IMR-90 (cell line): ENCODE results near the gene NOC2L. TPM values are rescaled to one million over a fixed set of nuclear protein-coding genes. Genes with fewer than 3 reads are reported as not detected.

ENCODE experiments used
- ATAC-seq: fragments of 200-7000 bp; cut with Tn5 transposase; 2 replicates; pipeline ENCODE4 v1.9.1; 2020; ENCODE audit warnings: low read depth, mild to moderate bottlenecking, moderate library complexity
- BruUV-seq: library from RNA; stranded (reverse); fragments of 400-500 nt; replicated peaks from 2 replicates; lab custom pipeline; 2021; lab: Mats Ljungman, UMichigan
- CTCF ChIA-PET: fragments of 300-600 bp; formaldehyde crosslinking; extraction: SDS; loops from one replicate; lab custom pipeline; 2021; ENCODE audit warnings: antibody characterized with exemption; lab: Yijun Ruan, JAX
- POLR2A ChIA-PET: fragments of 300-600 bp; sonication (Branson Sonifier 250); formaldehyde crosslinking; loops from one replicate; lab custom pipeline; 2022; ENCODE audit warnings: antibody characterized with exemption; ENCODE audit not compliant: unreplicated experiment; lab: Charles Lee
- DNase-seq: peaks from one replicate; pipeline ENCODE4 v3.0.0; 2013
- H2AFZ ChIP-seq: replicated peaks from 2 replicates; pipeline ENCODE3; 2013; ENCODE audit warnings: low read length, mild to moderate bottlenecking; ENCODE audit not compliant: poor library complexity
- H2AK5ac ChIP-seq: 2 replicates; pipeline ENCODE4 v1.6.1; 2013; ENCODE audit warnings: low read depth, low read length, inconsistent platforms
- H2AK9ac ChIP-seq: replicated peaks from 2 replicates; pipeline ENCODE3; 2013; ENCODE audit warnings: mild to moderate bottlenecking, low read depth, low read length, moderate library complexity; ENCODE audit not compliant: poor library complexity
- H2BK120ac ChIP-seq: 2 replicates; pipeline ENCODE4 v1.6.1; 2013; ENCODE audit warnings: low read depth, low read length, inconsistent platforms
- H2BK15ac ChIP-seq: 3 replicates; pipeline ENCODE4 v1.6.1; 2013; ENCODE audit warnings: low read depth, low read length, inconsistent platforms
- H2BK20ac ChIP-seq: 2 replicates; pipeline ENCODE4 v1.6.1; 2013; ENCODE audit warnings: low read depth, mild to moderate bottlenecking, inconsistent platforms, low read length, moderate library complexity
- H2BK5ac ChIP-seq: 2 replicates; pipeline ENCODE4 v1.6.1; 2013; ENCODE audit warnings: mild to moderate bottlenecking, low read depth, low read length, inconsistent platforms; ENCODE audit not compliant: poor library complexity, severe bottlenecking
- H3K14ac ChIP-seq: replicated peaks from 2 replicates; pipeline ENCODE4 v1.6.1; 2013; ENCODE audit warnings: low read depth, low read length, inconsistent platforms
- H3K18ac ChIP-seq: 2 replicates; pipeline ENCODE4 v1.6.1; 2013; ENCODE audit warnings: low read depth, low read length, control low read depth
- H3K23ac ChIP-seq: 2 replicates; pipeline ENCODE4 v1.6.1; 2013; ENCODE audit warnings: low read depth, low read length, inconsistent platforms
- H3K27ac ChIP-seq: 2 replicates; pipeline ENCODE4 v1.5.1; 2013; ENCODE audit warnings: mild to moderate bottlenecking, control low read depth, low read length; ENCODE audit not compliant: insufficient read depth
- H3K27me3 ChIP-seq: 2 replicates; pipeline ENCODE4 v1.6.1; 2013; ENCODE audit warnings: low read length; ENCODE audit not compliant: control insufficient read depth, insufficient read depth
- H3K36me3 ChIP-seq: 2 replicates; pipeline ENCODE4 v1.6.1; 2013; ENCODE audit warnings: low read length, mixed read lengths; ENCODE audit not compliant: control insufficient read depth, insufficient read depth
- H3K4ac ChIP-seq: 2 replicates; pipeline ENCODE4 v1.6.1; 2013; ENCODE audit warnings: low read depth, low read length, inconsistent platforms
- H3K4me1 ChIP-seq: 2 replicates; pipeline ENCODE4 v1.6.1; 2013; ENCODE audit warnings: low read length, mixed read lengths; ENCODE audit not compliant: control insufficient read depth, insufficient read depth
- H3K4me2 ChIP-seq: 2 replicates; pipeline ENCODE4 v1.6.1; 2013; ENCODE audit warnings: low read depth, mild to moderate bottlenecking, control low read depth, low read length, moderate library complexity
- H3K4me3 ChIP-seq: 2 replicates; pipeline ENCODE4 v1.5.1; 2013; ENCODE audit warnings: low read depth, mild to moderate bottlenecking, control low read depth, low read length, moderate library complexity; ENCODE audit not compliant: insufficient read depth
- H3K56ac ChIP-seq: 2 replicates; pipeline ENCODE4 v1.6.1; 2013; ENCODE audit warnings: low read length, inconsistent platforms; ENCODE audit not compliant: insufficient read depth; ENCODE audit errors: extremely low read depth
- H3K79me1 ChIP-seq, 2 experiments: 2 replicates each; pipeline ENCODE4 v1.6.1; 2013; ENCODE audit warnings: low read length in 2 of 2, inconsistent platforms in 1 of 2, low read depth in 1 of 2
- H3K9ac ChIP-seq: 2 replicates; pipeline ENCODE4 v1.6.1; 2013; ENCODE audit warnings: low read depth, low read length, control low read depth
- H3K9me1 ChIP-seq: 2 replicates; pipeline ENCODE4 v1.6.1; 2013; ENCODE audit warnings: low read length, inconsistent platforms; ENCODE audit not compliant: insufficient read depth
- H3K9me3 ChIP-seq: 2 replicates; pipeline ENCODE4 v1.6.1; 2013; ENCODE audit warnings: low read length; ENCODE audit not compliant: control insufficient read depth, insufficient read depth
- H4K20me1 ChIP-seq: 2 replicates; pipeline ENCODE4 v1.6.1; 2013; ENCODE audit warnings: low read length, inconsistent platforms; ENCODE audit not compliant: insufficient read depth
- H4K5ac ChIP-seq: 2 replicates; pipeline ENCODE4 v1.6.1; 2013; ENCODE audit warnings: mild to moderate bottlenecking, low read depth, low read length, control low read depth
- H4K8ac ChIP-seq, 2 experiments: 2 replicates each; pipeline ENCODE4 v1.6.1; 2013; ENCODE audit warnings: low read depth in 2 of 2, low read length in 2 of 2, control low read depth in 1 of 2, inconsistent platforms in 1 of 2
- H4K91ac ChIP-seq: 2 replicates; pipeline ENCODE4 v1.6.1; 2013; ENCODE audit warnings: low read depth, low read length, inconsistent platforms; ENCODE audit not compliant: insufficient read depth
- BHLHE40 ChIP-seq: fragments of 150-350 bp; IDR thresholded peaks from 2 replicates; pipeline ENCODE4 v1.6.1; 2016; ENCODE audit warnings: mild to moderate bottlenecking, low read depth, low read length
- CEBPB ChIP-seq: IDR thresholded peaks from 2 replicates; pipeline ENCODE4 v1.6.1; 2012; ENCODE audit warnings: low read depth, low read length, improper control_type of control experiment
- CHD1 ChIP-seq: IDR thresholded peaks from 2 replicates; pipeline ENCODE4 v1.6.1; 2012; ENCODE audit warnings: low read depth, low read length, improper control_type of control experiment
- CTCF ChIP-seq: conservative IDR thresholded peaks from 2 replicates; pipeline ENCODE4 v1.5.1; 2012; ENCODE audit warnings: mild to moderate bottlenecking, low read depth, low read length, improper control_type of control experiment
- ELK1 ChIP-seq: fragments of 150-350 bp; IDR thresholded peaks from 2 replicates; pipeline ENCODE4 v1.6.1; 2016; ENCODE audit warnings: low read depth, mild to moderate bottlenecking, low read length, moderate library complexity, borderline replicate concordance
- FOS ChIP-seq: fragments of 150-350 bp; IDR thresholded peaks from 2 replicates; pipeline ENCODE4 v1.6.1; 2016; ENCODE audit warnings: low read depth, low read length
- MAFK ChIP-seq: IDR thresholded peaks from 2 replicates; pipeline ENCODE4 v1.6.1; 2012; ENCODE audit warnings: low read depth, low read length, improper control_type of control experiment
- MAZ ChIP-seq: IDR thresholded peaks from 2 replicates; pipeline ENCODE4 v1.6.1; 2012; ENCODE audit warnings: low read depth, mild to moderate bottlenecking, low read length, improper control_type of control experiment, moderate library complexity, borderline replicate concordance
- MXI1 ChIP-seq: IDR thresholded peaks from 2 replicates; pipeline ENCODE4 v1.6.1; 2012; ENCODE audit warnings: low read depth, mild to moderate bottlenecking, low read length, moderate library complexity, borderline replicate concordance
- NFE2L2 ChIP-seq: fragments of 150-350 bp; IDR thresholded peaks from 2 replicates; pipeline ENCODE4 v1.6.1; 2016; ENCODE audit warnings: low read depth, mild to moderate bottlenecking, low read length
- POLR2A ChIP-seq: IDR thresholded peaks from 2 replicates; pipeline ENCODE4 v1.6.1; 2012; ENCODE audit warnings: mild to moderate bottlenecking, low read depth, low read length
- RAD21 ChIP-seq: IDR thresholded peaks from 2 replicates; pipeline ENCODE4 v1.6.1; 2012; ENCODE audit warnings: low read length, improper control_type of control experiment
- RCOR1 ChIP-seq: IDR thresholded peaks from 2 replicates; pipeline ENCODE4 v1.6.1; 2012; ENCODE audit warnings: mild to moderate bottlenecking, low read length, improper control_type of control experiment; ENCODE audit not compliant: insufficient replicate concordance
- RFX5 ChIP-seq: IDR thresholded peaks from 2 replicates; pipeline ENCODE4 v1.8.0; 2012; ENCODE audit warnings: low read depth, mild to moderate bottlenecking, low read length, moderate library complexity
- SMC3 ChIP-seq: fragments of 150-350 bp; IDR thresholded peaks from 2 replicates; pipeline ENCODE4 v1.6.1; 2016; ENCODE audit warnings: low read depth, mild to moderate bottlenecking, antibody characterized with exemption, low read length, moderate library complexity
- WGBS, 2 experiments: methylation state at CpG; one replicate each; pipeline versions ENCODE4 v1.1.5 to v1.1.7; 2013; ENCODE audit warnings: missing lambda C conversion rate in 2 of 2; ENCODE audit not compliant: insufficient read length in 1 of 2; ENCODE audit errors: extremely low coverage in 2 of 2; 5-methylcytosine and 5-hydroxymethylcytosine counted together
- dilution Hi-C: fragments of 300-500 bp; cut with HindIII; formaldehyde crosslinking; loops from one replicate; pipeline ENCODE4 v1.14.3; 2018; ENCODE audit warnings: low sequenced_read_pairs; ENCODE audit not compliant: unreplicated experiment
- in situ Hi-C: fragments of 300-500 bp; cut with MboI; formaldehyde crosslinking; loops from 3 replicates; pipeline ENCODE4 v1.14.3; 2019; ENCODE audit warnings: low sequenced_read_pairs, inconsistent platforms, mixed read lengths
- intact Hi-C: fragments of 100-400 bp; cut with micrococcal nuclease; formaldehyde crosslinking; loops from 2 replicates; pipeline ENCODE4 v1.10.0; 2022
- polyA plus RNA-seq, 3 experiments: library from polyadenylated mRNA; depleted of rRNA; stranded (reverse); fragments of >200 nt; gene quantifications; 2 replicates each; pipeline ENCODE4 v1.2.3, GENCODE V29; 2012; ENCODE audit warnings: low replicate concordance in 1 of 3
- total RNA-seq: library from RNA; depleted of rRNA; stranded (reverse); fragments of >200 nt; gene quantifications from 2 replicates; pipeline ENCODE4 v1.2.3, GENCODE V29; 2012
- TF ChIP-seq, protein P1 (sequence below): fragments of 150-350 bp; IDR thresholded peaks from 2 replicates; pipeline ENCODE4 v1.6.1; 2017; ENCODE audit warnings: mild to moderate bottlenecking, antibody characterized with exemption, low read length, low read depth

Gene NOC2L
- total and polyA plus RNA-seq, 2 of the 4 experiments (the other 2 are of a cell fraction): 74.2 to 106 TPM

DNA sequence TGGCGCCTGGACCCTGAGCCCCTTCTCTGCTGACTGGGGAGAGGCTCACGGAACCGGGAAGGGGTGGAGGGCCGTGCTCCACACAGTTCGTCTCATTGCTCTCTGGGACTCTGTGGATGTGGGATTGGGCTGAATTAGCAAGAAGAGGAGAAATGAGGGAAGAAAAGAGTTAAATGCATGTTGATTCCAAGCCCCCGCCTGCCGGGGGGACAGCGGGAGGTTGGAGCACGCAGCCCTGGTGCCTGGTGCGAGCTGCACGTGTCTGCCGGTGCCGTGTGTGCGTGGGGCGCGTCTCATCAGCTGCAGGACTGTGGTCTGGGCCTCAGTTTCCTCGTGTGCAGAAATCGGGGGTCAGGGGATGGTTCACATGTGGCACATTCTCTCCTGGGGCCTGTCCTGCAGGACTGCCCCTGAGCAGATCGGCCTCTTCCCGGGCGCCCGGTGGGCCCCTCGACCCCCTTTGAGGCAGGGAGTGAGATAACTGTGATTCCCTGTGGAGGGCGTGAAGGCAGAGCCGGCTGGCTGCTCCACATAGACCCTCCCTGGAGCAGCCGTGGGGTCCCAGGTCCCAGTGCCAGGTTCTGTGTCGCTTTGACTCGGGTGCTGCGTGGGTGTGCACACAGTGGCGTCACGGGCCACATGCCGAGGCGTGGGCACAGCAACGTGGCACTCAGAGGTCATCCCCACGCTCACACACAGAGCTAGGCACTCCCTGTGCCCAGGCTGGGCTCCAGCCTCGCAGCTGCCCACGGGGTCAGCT lies 23.9 kb downstream of the NOC2L start:
- dilution Hi-C loops: no loop called here
- Histone ChIP-seq H3K9ac (no peak overlapping the region), H2AFZ (no peak overlapping the region), H3K14ac (no peak overlapping the region), H2BK20ac (no peak overlapping the region), H3K27ac (no peak overlapping the region), H2AK9ac (no peak overlapping the region), H3K4ac (no peak overlapping the region), H4K8ac (no peak overlapping the region), H3K4me3 (no peak overlapping the region), H3K36me3 (peaks cover 8% of the 10 kb centered on the region), H2BK15ac (no peak overlapping the region), H3K9me1 (no peaks in the 10 kb centered on the region), H2AK5ac (no peak overlapping the region), H3K4me2 (no peak overlapping the region), H3K56ac (no peak overlapping the region), H3K23ac (no peak overlapping the region), H3K4me1 (peaks cover 15% of the 10 kb centered on the region), H2BK5ac (no peak overlapping the region), H4K20me1 (peaks cover 10% of the 10 kb centered on the region), H3K27me3 (no peaks in the 10 kb centered on the region), H3K18ac (no peak overlapping the region), H4K5ac (no peak overlapping the region), H4K91ac (no peak overlapping the region), H3K79me1 (no peaks in the 10 kb centered on the region), H2BK120ac (no peak overlapping the region), H3K9me3 (no peaks in the 10 kb centered on the region)
- 68% methylated on average over 28 of the region's 37 CpGs; no CpG with 5 or more reads in 1 of the 2 experiments for WGBS, 2 experiments
- no peak for TF ChIP-seq CEBPB
- no peak for TF ChIP-seq SMC3
- no peak for TF ChIP-seq RFX5
- no peak for TF ChIP-seq NFE2L2
- TF ChIP-seq, protein P1, sequence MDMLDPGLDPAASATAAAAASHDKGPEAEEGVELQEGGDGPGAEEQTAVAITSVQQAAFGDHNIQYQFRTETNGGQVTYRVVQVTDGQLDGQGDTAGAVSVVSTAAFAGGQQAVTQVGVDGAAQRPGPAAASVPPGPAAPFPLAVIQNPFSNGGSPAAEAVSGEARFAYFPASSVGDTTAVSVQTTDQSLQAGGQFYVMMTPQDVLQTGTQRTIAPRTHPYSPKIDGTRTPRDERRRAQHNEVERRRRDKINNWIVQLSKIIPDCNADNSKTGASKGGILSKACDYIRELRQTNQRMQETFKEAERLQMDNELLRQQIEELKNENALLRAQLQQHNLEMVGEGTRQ: no peak
- no peak for TF ChIP-seq FOS
- TF ChIP-seq RAD21: no peak
- TF ChIP-seq CTCF: no peak
- no peak for TF ChIP-seq ELK1
- TF ChIP-seq RCOR1: no peak
- TF ChIP-seq MXI1: no peak
- no peak for TF ChIP-seq BHLHE40
- no peak for TF ChIP-seq CHD1
- TF ChIP-seq MAZ: no peak
- no peak for TF ChIP-seq POLR2A
- no peak for TF ChIP-seq MAFK
- no TSS peak for BruUV-seq
- ChIA-PET CTCF (no interaction called here), POLR2A (no interaction called here)
- no peak for ATAC-seq
- intact Hi-C loops: no loop called here
- in situ Hi-C loops: no loop called here
- DNase-seq: no peak
